ENCODE measurements around the gene PRRX1.

Gene PRRX1

DNA sequence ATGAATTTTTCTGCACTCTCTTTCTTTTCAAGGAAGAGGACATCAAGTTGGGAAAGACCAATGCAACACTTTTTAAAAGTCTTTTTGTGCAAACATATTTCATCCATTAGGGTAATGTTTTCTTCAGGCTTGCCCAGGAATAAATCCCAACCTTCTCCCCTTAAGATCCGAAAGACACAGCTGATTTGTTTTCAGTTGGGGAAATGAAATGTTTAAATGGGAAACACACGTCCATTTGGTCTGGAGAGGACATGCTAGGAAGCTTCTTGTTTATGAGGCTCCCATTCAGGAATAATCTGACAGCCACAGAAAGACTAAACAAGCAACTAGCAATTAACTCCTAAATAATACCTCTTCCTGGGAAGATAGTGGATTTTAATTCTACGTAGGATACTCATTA lies 91.9 kb downstream of the PRRX1 start (continued):
- TF ChIP-seq ZNF426 (tag by site-specific recombination; IDR thresholded peaks at IDR 0.05) (no peak), ZNF792 (tag by site-specific recombination; IDR thresholded peaks at IDR 0.05) (no peak), ZNF791 (tag by site-specific recombination; IDR thresholded peaks at IDR 0.05) (no peak), ZNF174 (tag by site-specific recombination; IDR thresholded peaks at IDR 0.05) (no peak), ZFP69B (tag by site-specific recombination; IDR thresholded peaks at IDR 0.05) (no peak), ZNF324 (tag by site-specific recombination; IDR thresholded peaks at IDR 0.05) (no peak), ZNF133 (tag by site-specific recombination; IDR thresholded peaks at IDR 0.05) (no peak), ZNF16 (tag by site-specific recombination; IDR thresholded peaks at IDR 0.05; ENCODE audit: low read depth) (no peak), ZSCAN23 (tag by site-specific recombination; IDR thresholded peaks at IDR 0.05) (no peak), ZNF354C (tag by site-specific recombination; IDR thresholded peaks at IDR 0.05; ENCODE audit: borderline replicate concordance, low read depth) (no peak), ZBTB1 (tag by site-specific recombination; IDR thresholded peaks at IDR 0.05) (no peak), ZNF23 (tag by site-specific recombination; IDR thresholded peaks at IDR 0.05; ENCODE audit: borderline replicate concordance) (no peak), ZNF311 (tag by site-specific recombination; IDR thresholded peaks at IDR 0.05; ENCODE audit: borderline replicate concordance) (no peak)

GRCh38 chr1:170758992-170759391 lies 95.1 kb downstream of the PRRX1 start:
- H3K4me3 ChIP-seq (ENCODE audit: low read depth, low read length), result no peak overlapping the region
- CTCF ChIA-PET, result interaction anchor here (1.0 kb wide), 1 partner anchor 70 kb away, joined by 4 read pairs; no protein-coding TSS in a partner anchor
- TF ChIP-seq KLF16 (tag by site-specific recombination; IDR thresholded peaks at IDR 0.05), result no peak
- TF ChIP-seq, protein P1, sequence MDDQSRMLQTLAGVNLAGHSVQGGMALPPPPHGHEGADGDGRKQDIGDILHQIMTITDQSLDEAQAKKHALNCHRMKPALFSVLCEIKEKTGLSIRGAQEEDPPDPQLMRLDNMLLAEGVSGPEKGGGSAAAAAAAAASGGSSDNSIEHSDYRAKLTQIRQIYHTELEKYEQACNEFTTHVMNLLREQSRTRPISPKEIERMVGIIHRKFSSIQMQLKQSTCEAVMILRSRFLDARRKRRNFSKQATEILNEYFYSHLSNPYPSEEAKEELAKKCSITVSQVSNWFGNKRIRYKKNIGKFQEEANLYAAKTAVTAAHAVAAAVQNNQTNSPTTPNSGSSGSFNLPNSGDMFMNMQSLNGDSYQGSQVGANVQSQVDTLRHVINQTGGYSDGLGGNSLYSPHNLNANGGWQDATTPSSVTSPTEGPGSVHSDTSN (CRISPR knock-in tag; IDR thresholded peaks at IDR 0.05), result no peak
- no peak for TF ChIP-seq ZFP3 (tag by site-specific recombination; IDR thresholded peaks at IDR 0.05; ENCODE audit: low read depth)
- no peak for TF ChIP-seq ZNF394 (tag by site-specific recombination; IDR thresholded peaks at IDR 0.05; ENCODE audit: borderline replicate concordance)
- TF ChIP-seq ZBTB44 (tag by site-specific recombination; IDR thresholded peaks at IDR 0.05), result no peak
- TF ChIP-seq ZNF560 (tag by site-specific recombination; IDR thresholded peaks at IDR 0.05; ENCODE audit: borderline replicate concordance), result no peak
- TF ChIP-seq SCRT1 (tag by site-specific recombination; IDR thresholded peaks at IDR 0.05; ENCODE audit: borderline replicate concordance), result no peak
- TF ChIP-seq ZNF274 (IDR thresholded peaks at IDR 0.05; ENCODE audit: low read length), result no peak
- TF ChIP-seq ZNF274 (tag by site-specific recombination; IDR thresholded peaks at IDR 0.05; ENCODE audit: borderline replicate concordance), result no peak
- TF ChIP-seq, protein P2, sequence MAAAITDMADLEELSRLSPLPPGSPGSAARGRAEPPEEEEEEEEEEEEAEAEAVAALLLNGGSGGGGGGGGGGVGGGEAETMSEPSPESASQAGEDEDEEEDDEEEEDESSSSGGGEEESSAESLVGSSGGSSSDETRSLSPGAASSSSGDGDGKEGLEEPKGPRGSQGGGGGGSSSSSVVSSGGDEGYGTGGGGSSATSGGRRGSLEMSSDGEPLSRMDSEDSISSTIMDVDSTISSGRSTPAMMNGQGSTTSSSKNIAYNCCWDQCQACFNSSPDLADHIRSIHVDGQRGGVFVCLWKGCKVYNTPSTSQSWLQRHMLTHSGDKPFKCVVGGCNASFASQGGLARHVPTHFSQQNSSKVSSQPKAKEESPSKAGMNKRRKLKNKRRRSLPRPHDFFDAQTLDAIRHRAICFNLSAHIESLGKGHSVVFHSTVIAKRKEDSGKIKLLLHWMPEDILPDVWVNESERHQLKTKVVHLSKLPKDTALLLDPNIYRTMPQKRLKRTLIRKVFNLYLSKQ (tag by site-specific recombination; IDR thresholded peaks at IDR 0.05; ENCODE audit: borderline replicate concordance), result no peak
- no peak overlapping the region for H3K27ac ChIP-seq (ENCODE audit: extremely low read depth, low read depth, low read length)
- no peaks in the 10 kb centered on the region for H3K4me1 ChIP-seq (ENCODE audit: control insufficient read depth, insufficient read depth, low read length)
- H3K9me3 ChIP-seq (ENCODE audit: control insufficient read depth, insufficient read depth, low read depth, low read length), result no peaks in the 10 kb centered on the region
- H3K36me3 ChIP-seq (ENCODE audit: control insufficient read depth in 2 of 2, insufficient read depth in 1 of 2, low read length in 2 of 2), result no peaks in the 10 kb centered on the region
- POLR2A ChIA-PET, result no interaction called here
